Gastrocnemius medialis (tissue), 4 donors: ENCODE data around the gene MAST4.

Source experiments
- POLR2A ChIP-seq, 2 donors: fragments of 450-650 bp; IDR thresholded peaks; one replicate each; pipeline ENCODE4 v1.6.1; 2017; ENCODE audit warnings: antibody characterized with exemption in 2 of 2, mild to moderate bottlenecking in 2 of 2, moderate library complexity in 2 of 2
- TF ChIP-seq, protein P1 (sequence below), 5 experiments: fragments of 450-650 bp in 3 of 5; fragments of 200-600 bp in 2 of 5; sonication (generic) in 2 of 5; IDR thresholded peaks in 4 of 5; conservative IDR thresholded peaks in 1 of 5; 1 replicate in 4 of 5; 2 replicates in 1 of 5; pipeline ENCODE4 v1.5.1; 2016 to 2019; ENCODE audit warnings: antibody characterized with exemption in 5 of 5, mild to moderate bottlenecking in 3 of 5, moderate library complexity in 3 of 5

GRCh38 chr5:66881480-66882161 is 285.4 kb downstream of the MAST4 start:
- TF ChIP-seq POLR2A (IDR thresholded peaks at IDR 0.05) = no peak
- TF ChIP-seq, protein P1, sequence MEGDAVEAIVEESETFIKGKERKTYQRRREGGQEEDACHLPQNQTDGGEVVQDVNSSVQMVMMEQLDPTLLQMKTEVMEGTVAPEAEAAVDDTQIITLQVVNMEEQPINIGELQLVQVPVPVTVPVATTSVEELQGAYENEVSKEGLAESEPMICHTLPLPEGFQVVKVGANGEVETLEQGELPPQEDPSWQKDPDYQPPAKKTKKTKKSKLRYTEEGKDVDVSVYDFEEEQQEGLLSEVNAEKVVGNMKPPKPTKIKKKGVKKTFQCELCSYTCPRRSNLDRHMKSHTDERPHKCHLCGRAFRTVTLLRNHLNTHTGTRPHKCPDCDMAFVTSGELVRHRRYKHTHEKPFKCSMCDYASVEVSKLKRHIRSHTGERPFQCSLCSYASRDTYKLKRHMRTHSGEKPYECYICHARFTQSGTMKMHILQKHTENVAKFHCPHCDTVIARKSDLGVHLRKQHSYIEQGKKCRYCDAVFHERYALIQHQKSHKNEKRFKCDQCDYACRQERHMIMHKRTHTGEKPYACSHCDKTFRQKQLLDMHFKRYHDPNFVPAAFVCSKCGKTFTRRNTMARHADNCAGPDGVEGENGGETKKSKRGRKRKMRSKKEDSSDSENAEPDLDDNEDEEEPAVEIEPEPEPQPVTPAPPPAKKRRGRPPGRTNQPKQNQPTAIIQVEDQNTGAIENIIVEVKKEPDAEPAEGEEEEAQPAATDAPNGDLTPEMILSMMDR (IDR thresholded peaks at IDR 0.05 in 4 of 5, conservative IDR thresholded peaks at IDR 0.05 in 1 of 5) = no peak
